Common myeloid progenitor, CD34-positive (primary cell): ENCODE measurements around the gene MPND.

Experiments used
- CTCF ChIA-PET: fragments of 350-600 bp; sonication (Branson Sonifier 250); formaldehyde crosslinking; loops from one replicate; lab custom pipeline; 2021; ENCODE audit warnings: antibody characterized with exemption; lab: Charles Lee
- POLR2A ChIA-PET: fragments of 350-600 bp; sonication (Branson Sonifier 250); formaldehyde crosslinking; loops from one replicate; lab custom pipeline; 2021; ENCODE audit warnings: antibody characterized with exemption; lab: Charles Lee
- DNase-seq, 3 donors: peaks; one replicate each; pipeline versions ENCODE4 v3.0.0 to v3.0.0-alpha.2; 2013
- H3K27ac ChIP-seq, 2 experiments: 1 replicate in 1 of 2; 2 replicates in 1 of 2; pipeline ENCODE4 v1.7.0; 2013; ENCODE audit warnings: inconsistent platforms in 2 of 2, low read length in 2 of 2, mild to moderate bottlenecking in 2 of 2, low read depth in 1 of 2, moderate library complexity in 1 of 2; ENCODE audit not compliant: severe bottlenecking in 2 of 2, insufficient read depth in 1 of 2, poor library complexity in 1 of 2
- H3K27me3 ChIP-seq, 5 experiments: replicated peaks in 2 of 5; 1 replicate in 3 of 5; 2 replicates in 2 of 5; pipeline versions ENCODE4 v1.6.1 to v1.7.0; 2013; ENCODE audit warnings: low read length in 4 of 5, mild to moderate bottlenecking in 2 of 5, moderate library complexity in 2 of 5, inconsistent platforms in 1 of 5; ENCODE audit not compliant: insufficient read depth in 5 of 5, control insufficient read depth in 4 of 5
- H3K36me3 ChIP-seq, 4 experiments: 1 replicate in 2 of 4; 2 replicates in 2 of 4; pipeline versions ENCODE4 v1.6.1 to v1.7.0; 2013; ENCODE audit warnings: low read length in 3 of 4, control low read depth in 1 of 4, mild to moderate bottlenecking in 1 of 4; ENCODE audit not compliant: control insufficient read depth in 4 of 4, insufficient read depth in 4 of 4
- H3K4me1 ChIP-seq, 4 experiments: 1 replicate in 3 of 4; 2 replicates in 1 of 4; pipeline versions ENCODE4 v1.6.1 to v1.7.1; 2013; ENCODE audit warnings: low read length in 3 of 4, mild to moderate bottlenecking in 3 of 4, control low read depth in 1 of 4, inconsistent platforms in 1 of 4, moderate library complexity in 1 of 4; ENCODE audit not compliant: control insufficient read depth in 4 of 4, insufficient read depth in 4 of 4; ENCODE audit errors: control extremely low read depth in 1 of 4
- H3K4me3 ChIP-seq, 7 experiments: 1 replicate in 4 of 7; 2 replicates in 3 of 7; pipeline versions ENCODE4 v1.5.1 to v1.7.0; 2013; ENCODE audit warnings: mild to moderate bottlenecking in 7 of 7, low read length in 6 of 7, moderate library complexity in 6 of 7, inconsistent platforms in 2 of 7, low read depth in 2 of 7, control low read depth in 1 of 7; ENCODE audit not compliant: insufficient read depth in 4 of 7, control insufficient read depth in 1 of 7; ENCODE audit errors: extremely low read depth in 1 of 7
- H3K9me3 ChIP-seq, 5 experiments: 1 replicate in 4 of 5; 2 replicates in 1 of 5; pipeline versions ENCODE4 v1.6.1 to v1.7.1; 2013; ENCODE audit warnings: low read length in 4 of 5, mild to moderate bottlenecking in 2 of 5, inconsistent platforms in 1 of 5, low read depth in 1 of 5, moderate library complexity in 1 of 5; ENCODE audit not compliant: control insufficient read depth in 4 of 5, insufficient read depth in 2 of 5; ENCODE audit errors: control extremely low read depth in 1 of 5
- WGBS: methylation state at CpG from one replicate; pipeline ENCODE4 v1.1.5; 2013; ENCODE audit not compliant: insufficient coverage; 5-methylcytosine and 5-hydroxymethylcytosine counted together

The MPND gene

GRCh38 chr19:4373601-4374497 is 30.5 kb downstream of the MPND start:
- CTCF ChIA-PET, result no interaction called here
- POLR2A ChIA-PET, result no interaction called here
- Histone ChIP-seq H3K36me3 (peaks cover 0 to 19% (median 6%) of the 10 kb centered on the region in 4 experiments), H3K27me3 (no peaks in the 10 kb centered on the region), H3K4me3 (peak overlapping the region in 1 of 7 experiments; percentile 5), H3K27ac (peak overlapping the region in 1 of 2 experiments; percentile 78), H3K9me3 (no peaks in the 10 kb centered on the region), H3K4me1 (peaks cover 0 to 76% (median 53%) of the 10 kb centered on the region in 4 experiments)
- WGBS, result 77% methylated on average over 24 of the region's 25 CpGs
- DNase-seq, result peak in 2 of 3 donors; percentile 48 to 51

GRCh38 chr19:4374498-4375163 is 31.3 kb downstream of the MPND start:
- Histone ChIP-seq H3K27ac (peak overlapping the region in 1 of 2 experiments; percentile 78), H3K36me3 (peaks cover 0 to 20% (median 6%) of the 10 kb centered on the region in 4 experiments), H3K9me3 (no peaks in the 10 kb centered on the region), H3K4me1 (peaks cover 0 to 72% (median 49%) of the 10 kb centered on the region in 4 experiments), H3K4me3 (peak overlapping the region in 1 of 7 experiments; percentile 5), H3K27me3 (no peaks in the 10 kb centered on the region)
- POLR2A ChIA-PET, result interaction anchor here (2.2 kb wide), 1 partner anchor 26 kb away, joined by 6 read pairs; the partner anchor contains the start of gene SH3GL1
- WGBS, result 86% methylated on average over 25 of the region's 27 CpGs
- CTCF ChIA-PET, result no interaction called here
- DNase-seq, result peak in 2 of 3 donors; percentile 60 to 71

GRCh38 chr19:4375164-4376027 is 32.0 kb downstream of the MPND start:
- 75% methylated on average over 13 of the region's 16 CpGs for WGBS
- H3K4me3 ChIP-seq, result no peak overlapping the region

GRCh38 chr19:4376028-4376670 is 32.8 kb downstream of the MPND start:
- Histone ChIP-seq H3K27ac (peak overlapping the region in 1 of 2 experiments; percentile 64), H3K4me1 (peaks cover 3 to 71% (median 47%) of the 10 kb centered on the region in 4 experiments), H3K4me3 (no peak overlapping the region), H3K36me3 (peaks cover 0 to 20% (median 4%) of the 10 kb centered on the region in 4 experiments), H3K9me3 (no peaks in the 10 kb centered on the region), H3K27me3 (no peaks in the 10 kb centered on the region)
- POLR2A ChIA-PET, result interaction anchor here (2.2 kb wide), 1 partner anchor 24 kb away, joined by 6 read pairs; the partner anchor contains the start of gene SH3GL1
- WGBS, result 78% methylated on average over 12 of the region's 16 CpGs
- no peak for DNase-seq
- CTCF ChIA-PET, result interaction anchor here (0.9 to 3.2 kb wide), 7 partner anchors 9 to 24 kb away, joined by 3 to 22 read pairs (median 7); no protein-coding TSS in a partner anchor

More at GRCh38 chr19:4375164-4376027, 32.0 kb downstream of the MPND start:
- peaks cover 0 to 20% (median 6%) of the 10 kb centered on the region in 4 experiments for H3K36me3 ChIP-seq
- H3K27me3 ChIP-seq, result no peaks in the 10 kb centered on the region
- H3K27ac ChIP-seq, result peak overlapping the region in 1 of 2 experiments; percentile 73
- ChIA-PET CTCF (interaction anchor here (0.9 to 3.2 kb wide), 6 partner anchors 9 to 23 kb away, joined by 3 to 22 read pairs (median 8); no protein-coding TSS in a partner anchor), POLR2A (interaction anchor here (2.2 kb wide), 1 partner anchor 25 kb away, joined by 6 read pairs; the partner anchor contains the start of gene SH3GL1)
- H3K9me3 ChIP-seq, result no peaks in the 10 kb centered on the region
- peak; percentile 75 to 89 (median 87) for DNase-seq
- peaks cover 0 to 72% (median 49%) of the 10 kb centered on the region in 4 experiments for H3K4me1 ChIP-seq

- H3K27ac ChIP-seq, result peak overlapping the region in 1 of 2 experiments; percentile 64
- H3K4me3 ChIP-seq, result no peak overlapping the region
- 99% methylated on average over 10 of the region's 10 CpGs for WGBS
- peaks cover 3 to 66% (median 45%) of the 10 kb centered on the region in 4 experiments for H3K4me1 ChIP-seq
- H3K36me3 ChIP-seq, result peaks cover 0 to 17% (median 3%) of the 10 kb centered on the region in 4 experiments
- H3K9me3 ChIP-seq, result no peaks in the 10 kb centered on the region
- POLR2A ChIA-PET, result interaction anchor here (2.2 kb wide), 1 partner anchor 24 kb away, joined by 6 read pairs; the partner anchor contains the start of gene SH3GL1
- H3K27me3 ChIP-seq, result no peaks in the 10 kb centered on the region
- no peak for DNase-seq
- CTCF ChIA-PET, result interaction anchor here (1.1 to 3.2 kb wide), 7 partner anchors 9 to 24 kb away, joined by 3 to 22 read pairs (median 7); partner anchors contain the start of gene SH3GL1
These were observed 33.3 kb downstream of the MPND start for GRCh38 chr19:4376671-4376990.
